Right lobe of liver (tissue), 6 donors: Measurements from ENCODE around the gene PNRC1. TPM values are rescaled to one million over a fixed set of nuclear protein-coding genes. Genes with fewer than 3 reads are reported as not detected.
"Not testable (repeated sequence)": the region's sequence is repeated elsewhere in the genome, so short reads cannot be mapped to it uniquely, and the experiment has no call there.

Experiments used
- ATAC-seq, 4 donors: fragments of 200-7000 bp; cut with Tn5 transposase; one replicate each; pipeline ENCODE4 v1.9.1; 2020; ENCODE audit warnings: mild to moderate bottlenecking in 4 of 4, moderate library complexity in 4 of 4
- DNase-seq, 3 donors: peaks; one replicate each; pipeline ENCODE4 v3.0.0-alpha.2; 2020
- H3K27ac ChIP-seq, 3 donors: fragments of 200-600 bp; one replicate each; pipeline ENCODE4 v1.8.0; 2022
- H3K27me3 ChIP-seq, 2 donors: fragments of 200-600 bp; one replicate each; pipeline ENCODE4 v1.8.0; 2022
- H3K36me3 ChIP-seq, 4 donors: fragments of 200-600 bp; sonication (generic) in 1 of 4; one replicate each; pipeline versions ENCODE4 v1.5.1 to v1.8.0; 2017 to 2022; ENCODE audit warnings: control low read depth in 1 of 4
- H3K4me1 ChIP-seq, 4 donors: fragments of 200-600 bp; sonication (generic) in 1 of 4; one replicate each; pipeline versions ENCODE4 v1.5.1 to v1.8.0; 2017 to 2022; ENCODE audit warnings: control low read depth in 1 of 4
- H3K4me3 ChIP-seq, 3 donors: fragments of 200-600 bp; one replicate each; pipeline ENCODE4 v1.8.0; 2022
- H3K9me3 ChIP-seq, 4 donors: fragments of 200-600 bp; sonication (generic) in 1 of 4; one replicate each; pipeline versions ENCODE4 v1.5.1 to v1.8.0; 2017 to 2022; ENCODE audit warnings: control low read depth in 1 of 4
- CTCF ChIP-seq, 4 donors: fragments of 200-600 bp in 3 of 4; fragments of 450-650 bp in 1 of 4; IDR thresholded peaks; one replicate each; pipeline versions ENCODE4 v1.5.1 to v1.8.0; 2016 to 2022; ENCODE audit warnings: antibody characterized with exemption in 4 of 4, mild to moderate bottlenecking in 2 of 4
- POLR2A ChIP-seq: fragments of 450-650 bp; IDR thresholded peaks from one replicate; pipeline ENCODE4 v1.6.1; 2017; ENCODE audit warnings: antibody characterized with exemption, mild to moderate bottlenecking
- WGBS: methylation state at CpG from one replicate; pipeline ENCODE4 v1.1.6; 2018; ENCODE audit warnings: low coverage, low lambda C conversion rate; ENCODE audit not compliant: insufficient coverage; ENCODE audit errors: missing lambda C conversion rate; 5-methylcytosine and 5-hydroxymethylcytosine counted together
- intact Hi-C, 2 donors: fragments of 100-400 bp; cut with DNase I; formaldehyde crosslinking; loops; one replicate each; pipeline versions ENCODE4 v1.11.2 to v1.14.1; 2022
- long read RNA-seq: library from polyadenylated mRNA; unstranded; transcript quantifications from one replicate; pipeline ENCODE4 v2.0.0, GENCODE V29; 2019
- total RNA-seq, 6 experiments: library from RNA; depleted of rRNA in 2 of 6; stranded (reverse); fragments of >200 nt in 2 of 6; fragmentation: NEBNext Ultra II Directional in 3 of 6; extraction: Animal tissue kit (Norgen Biotek cat#: 25700) in 3 of 6; gene quantifications; one replicate each; pipeline versions ENCODE4 v1.1.0 to v1.2.4, GENCODE V29; 2016 to 2023
- donor health status: DM: no; HTN: yes; CAD: no.
- donor health status: DM: no; HTN: no; CAD: no.
- donor health status: DM: no; HTN: no; CAD: no.
- donor health status: DM: no; HTN: yes; CAD: no.
- donor health status: DM: no; HTN: yes; CAD: no.

PNRC1 gene
- 100 to 1,000 TPM in 3 of 6 experiments, 10 to 100 TPM in 3; 55.4 to 182 (median 105) TPM for total RNA-seq
- long read RNA-seq, partial matches to known transcripts, result 0 of 6 reads
- long read RNA-seq, other reads (novel, unspliced or antisense), result 1 of 6 reads

DNA sequence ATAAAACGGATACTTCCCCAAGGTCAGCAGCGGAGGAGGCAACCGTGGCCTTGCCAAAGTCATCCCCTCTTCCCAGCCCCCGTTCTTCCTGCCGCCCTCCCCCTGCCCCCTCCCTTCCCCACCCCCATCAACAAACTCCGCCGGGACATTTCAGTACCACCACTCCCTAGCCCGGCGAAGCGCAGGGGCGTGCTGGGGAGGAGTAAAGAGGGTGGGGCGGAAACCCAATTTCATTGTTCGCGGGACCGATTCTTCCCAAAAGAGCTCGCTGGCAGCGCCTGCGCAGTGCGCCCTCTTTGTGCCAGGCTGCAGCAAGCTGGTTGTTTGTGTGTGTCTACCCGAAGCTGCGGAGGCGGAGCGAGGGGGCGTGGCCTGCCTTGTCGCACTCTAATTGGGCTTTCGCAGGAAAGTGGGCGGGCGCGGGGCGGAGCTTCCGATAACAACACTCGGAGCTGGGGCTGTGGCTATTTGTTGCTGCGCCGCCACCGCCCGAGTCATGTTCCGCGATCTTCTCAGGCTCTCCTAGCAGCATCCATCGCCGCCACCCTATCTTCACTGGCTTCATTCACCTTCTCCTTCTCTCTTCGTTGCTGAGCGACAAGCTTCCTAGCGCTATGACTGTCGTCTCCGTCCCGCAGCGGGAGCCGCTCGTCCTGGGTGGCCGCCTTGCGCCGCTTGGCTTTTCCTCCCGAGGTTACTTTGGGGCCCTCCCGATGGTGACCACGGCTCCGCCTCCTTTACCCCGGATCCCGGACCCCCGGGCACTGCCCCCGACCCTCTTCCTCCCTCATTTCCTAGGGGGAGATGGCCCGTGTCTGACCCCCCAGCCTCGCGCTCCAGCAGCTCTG, at the start of gene PNRC1:
PNRC1 (plus strand) TSS at position 471 of the 848 bp plus-strand sequence; CDS start at position 615, 144 bp downstream.
- H3K4me1 ChIP-seq, result peaks cover 0 to 16% (median 0%) of the 10 kb centered on the region in 4 donors
- intact Hi-C loops, result no loop called here
- H3K27ac ChIP-seq, result peak within 1 kb of the TSS; percentile 100
- H3K4me3 ChIP-seq, result peak within 1 kb of the TSS; percentile 77 to 81 (median 79)
- no peaks in the 10 kb centered on the region for H3K9me3 ChIP-seq
- H3K36me3 ChIP-seq, result peaks cover 5 to 22% (median 12%) of the 10 kb centered on the region in 4 donors
- peak; percentile 80 to 88 (median 83) for ATAC-seq
- peak; percentile 100 for DNase-seq
- 0% methylated on average over 35 of the region's 63 CpGs for WGBS
- TF ChIP-seq POLR2A (peak; percentile 100), CTCF (IDR thresholded peaks at IDR 0.05) (peak in 1 of 4 donors; percentile 19)
- no peaks in the 10 kb centered on the region for H3K27me3 ChIP-seq

DNA sequence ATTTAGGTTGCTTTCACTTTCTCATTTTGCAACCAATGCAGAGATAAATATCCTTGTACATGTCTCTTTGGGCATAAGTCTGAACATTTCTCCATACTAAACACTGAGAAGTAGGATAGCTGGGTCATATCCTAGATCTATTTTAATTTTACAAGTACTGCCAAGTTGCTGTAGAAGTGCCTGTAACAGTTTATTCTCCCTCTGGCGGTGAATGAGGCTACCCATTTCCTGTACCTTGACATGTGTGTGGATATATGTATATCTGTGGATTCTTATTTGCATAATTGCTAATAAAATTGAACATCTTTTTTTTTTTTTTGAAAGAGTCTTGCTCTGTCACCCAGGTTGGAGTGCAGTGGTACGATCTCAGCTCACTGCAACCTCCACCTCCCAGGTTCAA, 48.0 kb upstream of the PNRC1 start:
- no peaks in the 10 kb centered on the region for H3K36me3 ChIP-seq
- no peak overlapping the region for H3K27ac ChIP-seq
- no peak for TF ChIP-seq POLR2A
- TF ChIP-seq CTCF (IDR thresholded peaks at IDR 0.05), result peak in 1 of 4 donors; percentile 5
- DNase-seq, result no peak
- 82% methylated on average over 2 of the region's 2 CpGs for WGBS
- no peak overlapping the region for H3K4me3 ChIP-seq
- ATAC-seq, result no peak
- intact Hi-C loops, result no loop called here
- peaks cover 0 to 29% (median 8%) of the 10 kb centered on the region in 4 donors for H3K4me1 ChIP-seq
- H3K27me3 ChIP-seq, result no peaks in the 10 kb centered on the region
- no peaks in the 10 kb centered on the region for H3K9me3 ChIP-seq

GRCh38 chr6:89033461-89033860, 47.1 kb upstream of the PNRC1 start:
- TF ChIP-seq CTCF (IDR thresholded peaks at IDR 0.05) (no peak), POLR2A (no peak)
- Histone ChIP-seq H3K9me3 (peaks cover 0 to 5% (median 0%) of the 10 kb centered on the region in 4 donors), H3K4me1 (peaks cover 0 to 29% (median 8%) of the 10 kb centered on the region in 4 donors), H3K27ac (peak overlapping the region in 2 of 3 donors; percentile 85 to 90), H3K27me3 (no peaks in the 10 kb centered on the region), H3K36me3 (no peaks in the 10 kb centered on the region), H3K4me3 (no peak overlapping the region)
- WGBS, result 10% methylated on average over 1 of the region's 1 CpG
- intact Hi-C loops, result no loop called here
- DNase-seq, result no peak
- ATAC-seq, result peak in 1 of 4 donors; percentile 11

DNA sequence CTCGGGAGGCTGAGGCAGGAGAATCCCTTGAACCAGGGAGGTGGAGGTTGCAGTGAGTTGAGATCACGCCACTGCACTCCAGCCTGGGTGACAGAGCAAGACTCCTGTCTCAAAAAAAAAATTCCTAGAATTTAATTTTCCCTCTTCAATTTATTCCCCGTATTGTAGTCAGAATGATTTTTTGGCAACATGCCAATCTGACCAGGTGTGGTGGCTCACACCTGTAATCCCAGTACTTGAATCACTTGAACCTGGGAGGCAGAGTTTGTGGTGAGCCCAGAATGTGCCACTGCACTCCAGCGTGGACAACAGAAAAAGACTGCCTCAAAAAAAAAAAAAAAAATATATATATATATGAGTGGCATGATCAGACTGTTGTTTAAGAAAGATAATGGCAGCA, 46.4 kb upstream of the PNRC1 start:
- ATAC-seq, result not testable (repeated sequence)

More for the DNA sequence above, 46.4 kb upstream of the PNRC1 start:
- DNase-seq, H3K27me3 ChIP-seq, H3K4me3 ChIP-seq, H3K36me3 ChIP-seq, intact Hi-C loops, H3K9me3 ChIP-seq: not testable (repeated sequence)
- Histone ChIP-seq H3K27ac (peak overlapping the region; percentile 85 to 90 (median 86)), H3K4me1 (peaks cover 0 to 29% (median 8%) of the 10 kb centered on the region in 4 donors)
- 63% methylated on average over 3 of the region's 4 CpGs for WGBS
